Measurements from ENCODE around the gene VEZT.

DNA sequence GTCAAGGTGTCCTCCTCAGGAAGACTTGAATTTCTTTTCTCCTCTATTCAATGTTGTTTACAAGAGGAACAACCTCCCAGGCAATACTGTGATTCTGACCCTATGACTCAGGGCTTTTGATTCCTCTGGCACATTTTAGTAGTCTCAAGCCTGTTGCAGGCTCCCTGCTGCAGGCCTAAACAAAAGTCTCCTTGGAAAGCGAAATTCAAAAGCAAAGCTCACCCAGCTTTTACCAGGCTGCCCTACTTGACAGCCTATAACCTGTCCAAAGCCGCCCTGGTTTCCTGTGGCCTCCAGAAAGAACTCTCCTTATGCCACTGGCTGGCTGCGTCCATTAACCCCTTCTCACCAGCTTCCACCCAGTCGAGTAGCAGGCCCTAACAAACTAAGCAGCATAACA lies 11.9 kb upstream of the VEZT start:
- TF ChIP-seq JUND (IDR thresholded peaks at IDR 0.05; ENCODE audit: borderline replicate concordance, low read depth, low read length) (peak; percentile 25; the same call in 1 of the 2 replicates), JUND (tag; IDR thresholded peaks at IDR 0.05; ENCODE audit: borderline replicate concordance, low read depth, low read length) (no peak; the same call in 2 of the 3 replicates), ETS1 (conservative IDR thresholded peaks at IDR 0.05; ENCODE audit: control insufficient read depth, low read depth, low read length) (no peak), CBX8 (IDR thresholded peaks at IDR 0.05; ENCODE audit: borderline replicate concordance, extremely low read depth, low read depth, low read length, poor library complexity, severe bottlenecking) (no peak), ZNF561 (CRISPR knock-in tag; conservative IDR thresholded peaks at IDR 0.05) (no peak), EP300 (IDR thresholded peaks at IDR 0.05; ENCODE audit: low read length) (no peak), ZNF444 (CRISPR knock-in tag; IDR thresholded peaks at IDR 0.05) (no peak), ZNF232 (CRISPR knock-in tag; IDR thresholded peaks at IDR 0.05) (no peak), RFX7 (CRISPR knock-in tag; IDR thresholded peaks at IDR 0.05) (no peak), ASH1L (IDR thresholded peaks at IDR 0.05; ENCODE audit: borderline replicate concordance, low read depth, partially characterized antibody) (no peak)
- TF ChIP-seq, protein P1, sequence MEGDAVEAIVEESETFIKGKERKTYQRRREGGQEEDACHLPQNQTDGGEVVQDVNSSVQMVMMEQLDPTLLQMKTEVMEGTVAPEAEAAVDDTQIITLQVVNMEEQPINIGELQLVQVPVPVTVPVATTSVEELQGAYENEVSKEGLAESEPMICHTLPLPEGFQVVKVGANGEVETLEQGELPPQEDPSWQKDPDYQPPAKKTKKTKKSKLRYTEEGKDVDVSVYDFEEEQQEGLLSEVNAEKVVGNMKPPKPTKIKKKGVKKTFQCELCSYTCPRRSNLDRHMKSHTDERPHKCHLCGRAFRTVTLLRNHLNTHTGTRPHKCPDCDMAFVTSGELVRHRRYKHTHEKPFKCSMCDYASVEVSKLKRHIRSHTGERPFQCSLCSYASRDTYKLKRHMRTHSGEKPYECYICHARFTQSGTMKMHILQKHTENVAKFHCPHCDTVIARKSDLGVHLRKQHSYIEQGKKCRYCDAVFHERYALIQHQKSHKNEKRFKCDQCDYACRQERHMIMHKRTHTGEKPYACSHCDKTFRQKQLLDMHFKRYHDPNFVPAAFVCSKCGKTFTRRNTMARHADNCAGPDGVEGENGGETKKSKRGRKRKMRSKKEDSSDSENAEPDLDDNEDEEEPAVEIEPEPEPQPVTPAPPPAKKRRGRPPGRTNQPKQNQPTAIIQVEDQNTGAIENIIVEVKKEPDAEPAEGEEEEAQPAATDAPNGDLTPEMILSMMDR (IDR thresholded peaks at IDR 0.05 in 2 of 3, conservative IDR thresholded peaks at IDR 0.05 in 1 of 3; ENCODE audit: insufficient read depth in 2 of 3, low read depth in 1 of 3, low read length in 3 of 3), result no peak
- TF ChIP-seq, protein P2, sequence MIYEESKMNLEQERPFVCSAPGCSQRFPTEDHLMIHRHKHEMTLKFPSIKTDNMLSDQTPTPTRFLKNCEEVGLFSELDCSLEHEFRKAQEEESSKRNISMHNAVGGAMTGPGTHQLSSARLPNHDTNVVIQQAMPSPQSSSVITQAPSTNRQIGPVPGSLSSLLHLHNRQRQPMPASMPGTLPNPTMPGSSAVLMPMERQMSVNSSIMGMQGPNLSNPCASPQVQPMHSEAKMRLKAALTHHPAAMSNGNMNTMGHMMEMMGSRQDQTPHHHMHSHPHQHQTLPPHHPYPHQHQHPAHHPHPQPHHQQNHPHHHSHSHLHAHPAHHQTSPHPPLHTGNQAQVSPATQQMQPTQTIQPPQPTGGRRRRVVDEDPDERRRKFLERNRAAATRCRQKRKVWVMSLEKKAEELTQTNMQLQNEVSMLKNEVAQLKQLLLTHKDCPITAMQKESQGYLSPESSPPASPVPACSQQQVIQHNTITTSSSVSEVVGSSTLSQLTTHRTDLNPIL (CRISPR knock-in tag; IDR thresholded peaks at IDR 0.05), result no peak
- TF ChIP-seq, protein P3, sequence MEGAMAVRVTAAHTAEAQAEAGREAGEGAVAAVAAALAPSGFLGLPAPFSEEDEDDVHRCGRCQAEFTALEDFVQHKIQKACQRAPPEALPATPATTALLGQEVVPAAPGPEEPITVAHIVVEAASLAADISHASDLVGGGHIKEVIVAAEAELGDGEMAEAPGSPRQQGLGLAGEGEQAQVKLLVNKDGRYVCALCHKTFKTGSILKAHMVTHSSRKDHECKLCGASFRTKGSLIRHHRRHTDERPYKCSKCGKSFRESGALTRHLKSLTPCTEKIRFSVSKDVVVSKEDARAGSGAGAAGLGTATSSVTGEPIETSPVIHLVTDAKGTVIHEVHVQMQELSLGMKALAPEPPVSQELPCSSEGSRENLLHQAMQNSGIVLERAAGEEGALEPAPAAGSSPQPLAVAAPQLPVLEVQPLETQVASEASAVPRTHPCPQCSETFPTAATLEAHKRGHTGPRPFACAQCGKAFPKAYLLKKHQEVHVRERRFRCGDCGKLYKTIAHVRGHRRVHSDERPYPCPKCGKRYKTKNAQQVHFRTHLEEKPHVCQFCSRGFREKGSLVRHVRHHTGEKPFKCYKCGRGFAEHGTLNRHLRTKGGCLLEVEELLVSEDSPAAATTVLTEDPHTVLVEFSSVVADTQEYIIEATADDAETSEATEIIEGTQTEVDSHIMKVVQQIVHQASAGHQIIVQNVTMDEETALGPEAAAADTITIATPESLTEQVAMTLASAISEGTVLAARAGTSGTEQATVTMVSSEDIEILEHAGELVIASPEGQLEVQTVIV (CRISPR knock-in tag; IDR thresholded peaks at IDR 0.05; ENCODE audit: borderline replicate concordance), result no peak
- TF ChIP-seq, protein P4, sequence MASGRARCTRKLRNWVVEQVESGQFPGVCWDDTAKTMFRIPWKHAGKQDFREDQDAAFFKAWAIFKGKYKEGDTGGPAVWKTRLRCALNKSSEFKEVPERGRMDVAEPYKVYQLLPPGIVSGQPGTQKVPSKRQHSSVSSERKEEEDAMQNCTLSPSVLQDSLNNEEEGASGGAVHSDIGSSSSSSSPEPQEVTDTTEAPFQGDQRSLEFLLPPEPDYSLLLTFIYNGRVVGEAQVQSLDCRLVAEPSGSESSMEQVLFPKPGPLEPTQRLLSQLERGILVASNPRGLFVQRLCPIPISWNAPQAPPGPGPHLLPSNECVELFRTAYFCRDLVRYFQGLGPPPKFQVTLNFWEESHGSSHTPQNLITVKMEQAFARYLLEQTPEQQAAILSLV (tag; IDR thresholded peaks at IDR 0.05), result no peak
- TF ChIP-seq, protein P5, sequence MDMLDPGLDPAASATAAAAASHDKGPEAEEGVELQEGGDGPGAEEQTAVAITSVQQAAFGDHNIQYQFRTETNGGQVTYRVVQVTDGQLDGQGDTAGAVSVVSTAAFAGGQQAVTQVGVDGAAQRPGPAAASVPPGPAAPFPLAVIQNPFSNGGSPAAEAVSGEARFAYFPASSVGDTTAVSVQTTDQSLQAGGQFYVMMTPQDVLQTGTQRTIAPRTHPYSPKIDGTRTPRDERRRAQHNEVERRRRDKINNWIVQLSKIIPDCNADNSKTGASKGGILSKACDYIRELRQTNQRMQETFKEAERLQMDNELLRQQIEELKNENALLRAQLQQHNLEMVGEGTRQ (CRISPR knock-in tag; IDR thresholded peaks at IDR 0.05), result no peak

All from K562 (cell line).